ENCODE results near the gene TMEM200B. TPM values are rescaled to one million over a fixed set of nuclear protein-coding genes. Genes with fewer than 3 reads are reported as not detected.
A peak's percentile ranks its signal among the peaks of the same experiment; 100 is the strongest.
"Not testable (repeated sequence)": the region's sequence is repeated elsewhere in the genome, so short reads cannot be mapped to it uniquely, and the experiment has no call there.

Gene TMEM200B
- total and polyA plus RNA-seq, 8 donors, result 5.7 to 16.0 (median 13.9) TPM

DNA sequence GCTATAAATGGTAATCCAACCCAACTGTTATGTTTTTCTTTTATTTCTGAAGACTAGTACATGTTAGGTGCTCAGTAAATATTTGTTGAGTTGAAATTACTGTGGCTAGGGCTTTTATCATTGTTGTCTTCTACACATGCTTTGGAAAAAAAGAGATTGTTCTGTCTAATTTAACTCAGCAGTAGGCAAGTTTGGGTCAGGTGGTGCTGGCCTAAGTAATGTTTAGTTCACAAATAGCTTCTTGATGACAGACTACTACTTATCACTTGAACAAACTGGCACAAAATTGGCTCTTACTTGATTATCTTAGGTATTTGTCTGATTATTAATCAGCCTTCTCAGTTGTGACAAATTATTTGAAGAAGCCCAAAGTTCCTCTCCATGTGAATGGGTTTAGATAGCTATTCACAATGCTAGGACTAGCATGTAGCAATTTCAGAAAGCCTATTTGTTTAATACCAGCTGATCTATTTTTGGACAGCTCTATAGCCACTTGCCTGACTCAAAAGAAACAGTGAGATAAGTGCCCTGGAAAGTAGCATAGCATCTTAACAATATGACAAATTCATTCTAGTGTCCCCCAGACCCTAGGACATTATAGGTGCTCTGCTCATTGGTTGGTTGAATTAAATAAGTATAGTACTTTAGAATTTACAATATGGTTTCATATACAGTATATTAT, 32.6 kb downstream of the TMEM200B start:
- ATAC-seq (peak; percentile 68), DNase-seq (no peak)
- no peak overlapping the region for H3K4me3 ChIP-seq
- no peak overlapping the region for H3K27ac ChIP-seq
- H3K36me3 ChIP-seq, result peaks cover 0 to 20% of the 10 kb centered on the region in 2 donors
- no peaks in the 10 kb centered on the region for H3K27me3 ChIP-seq
- H3K9me3 ChIP-seq, result no peaks in the 10 kb centered on the region
- intact Hi-C loops (cut with DNase I), result no loop called here
- TF ChIP-seq, protein P1, sequence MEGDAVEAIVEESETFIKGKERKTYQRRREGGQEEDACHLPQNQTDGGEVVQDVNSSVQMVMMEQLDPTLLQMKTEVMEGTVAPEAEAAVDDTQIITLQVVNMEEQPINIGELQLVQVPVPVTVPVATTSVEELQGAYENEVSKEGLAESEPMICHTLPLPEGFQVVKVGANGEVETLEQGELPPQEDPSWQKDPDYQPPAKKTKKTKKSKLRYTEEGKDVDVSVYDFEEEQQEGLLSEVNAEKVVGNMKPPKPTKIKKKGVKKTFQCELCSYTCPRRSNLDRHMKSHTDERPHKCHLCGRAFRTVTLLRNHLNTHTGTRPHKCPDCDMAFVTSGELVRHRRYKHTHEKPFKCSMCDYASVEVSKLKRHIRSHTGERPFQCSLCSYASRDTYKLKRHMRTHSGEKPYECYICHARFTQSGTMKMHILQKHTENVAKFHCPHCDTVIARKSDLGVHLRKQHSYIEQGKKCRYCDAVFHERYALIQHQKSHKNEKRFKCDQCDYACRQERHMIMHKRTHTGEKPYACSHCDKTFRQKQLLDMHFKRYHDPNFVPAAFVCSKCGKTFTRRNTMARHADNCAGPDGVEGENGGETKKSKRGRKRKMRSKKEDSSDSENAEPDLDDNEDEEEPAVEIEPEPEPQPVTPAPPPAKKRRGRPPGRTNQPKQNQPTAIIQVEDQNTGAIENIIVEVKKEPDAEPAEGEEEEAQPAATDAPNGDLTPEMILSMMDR (IDR thresholded peaks at IDR 0.05), result no peak
- no peaks in the 10 kb centered on the region for H3K4me1 ChIP-seq

DNA sequence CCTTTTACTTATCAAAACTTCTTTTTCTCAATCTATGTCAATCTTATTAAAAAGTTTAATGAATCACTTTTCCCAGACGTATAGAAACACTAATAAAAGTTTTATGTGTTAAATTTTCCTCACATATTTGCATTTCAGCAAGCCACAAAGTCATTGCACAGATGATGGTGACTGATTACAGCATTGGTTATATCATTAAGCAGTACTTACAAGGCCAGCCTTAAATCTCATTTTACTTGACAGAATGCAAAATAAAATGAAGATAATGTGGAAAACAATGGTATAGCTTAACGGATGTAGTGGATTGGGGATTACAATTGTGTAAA, 39.5 kb downstream of the TMEM200B start:
- intact Hi-C loops (cut with DNase I), result no loop called here
- Histone ChIP-seq H3K27ac (no peak overlapping the region), H3K9me3 (no peaks in the 10 kb centered on the region), H3K4me3 (no peak overlapping the region), H3K36me3 (peaks cover 0 to 13% of the 10 kb centered on the region in 2 donors), H3K27me3 (no peaks in the 10 kb centered on the region), H3K4me1 (no peaks in the 10 kb centered on the region)
- ATAC-seq (no peak), DNase-seq (no peak)
- TF ChIP-seq, protein P1 (IDR thresholded peaks at IDR 0.05), result no peak

DNA sequence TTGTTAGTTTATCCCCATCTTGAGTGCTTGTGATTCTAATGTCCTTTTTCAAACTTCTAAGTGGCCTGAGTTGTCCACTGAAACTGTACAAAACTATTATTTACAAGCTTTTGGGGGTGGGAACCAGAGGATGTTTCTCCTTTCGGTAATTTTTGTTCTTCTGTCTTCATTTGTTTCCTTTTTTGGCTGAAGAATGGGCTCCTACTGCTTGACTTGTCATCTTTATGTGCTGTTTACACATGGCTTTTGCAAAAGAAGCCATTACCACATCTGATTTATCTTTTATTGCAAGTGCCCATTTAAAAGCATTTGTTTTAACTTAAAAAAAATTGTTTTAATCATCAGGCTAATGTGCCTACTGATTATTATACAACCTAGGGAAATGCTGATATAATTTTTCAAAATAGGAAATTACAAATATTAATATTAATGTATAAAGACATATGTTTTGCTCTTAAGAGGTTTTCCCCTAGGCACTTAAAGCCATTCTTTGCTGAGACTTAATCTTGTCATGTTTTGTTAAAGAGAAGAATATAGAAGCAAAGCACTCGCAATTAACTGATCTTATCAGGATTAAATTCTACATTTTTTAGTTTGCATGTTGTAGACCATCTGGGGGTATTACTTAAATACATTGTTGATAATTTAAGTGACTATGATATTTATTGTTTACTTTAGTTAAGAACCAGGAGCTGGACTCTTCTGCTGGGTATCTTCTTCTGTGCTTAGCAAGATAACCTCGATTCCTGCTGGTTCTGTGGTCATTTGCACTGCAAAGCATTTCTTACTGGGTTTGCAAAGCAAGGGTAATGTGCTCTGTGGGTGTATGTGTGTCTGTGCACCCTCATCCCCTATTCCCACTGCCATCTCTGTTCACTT, 40.1 kb downstream of the TMEM200B start:
- Histone ChIP-seq H3K4me3 (no peak overlapping the region), H3K27ac (no peak overlapping the region), H3K36me3 (peaks cover 0 to 13% of the 10 kb centered on the region in 2 donors), H3K4me1 (no peaks in the 10 kb centered on the region), H3K9me3 (no peaks in the 10 kb centered on the region), H3K27me3 (no peaks in the 10 kb centered on the region)
- TF ChIP-seq, protein P1 (IDR thresholded peaks at IDR 0.05), result no peak
- intact Hi-C loops (cut with DNase I), result no loop called here
- no peak for DNase-seq
- no peak for ATAC-seq

DNA sequence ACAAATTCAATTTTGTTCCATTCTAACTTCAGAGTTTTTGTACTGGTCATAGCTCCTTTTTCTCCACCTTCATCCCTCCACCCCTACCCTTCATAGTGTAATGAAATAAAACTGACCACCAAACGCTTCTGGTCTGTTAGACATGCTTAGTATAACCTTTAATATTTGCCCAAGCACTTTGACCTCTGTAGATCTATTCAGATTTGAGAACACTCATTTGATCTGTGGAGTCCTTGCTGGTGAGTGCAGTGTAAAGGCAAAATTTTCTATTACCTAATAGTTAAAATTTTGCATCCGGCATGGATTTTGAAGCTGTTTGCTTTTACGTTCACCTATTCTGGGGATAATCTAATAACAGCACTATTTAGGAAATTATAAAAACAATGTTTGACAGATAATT, 41.2 kb downstream of the TMEM200B start:
- no peak for DNase-seq
- Histone ChIP-seq H3K27me3 (no peaks in the 10 kb centered on the region), H3K9me3 (no peaks in the 10 kb centered on the region), H3K4me1 (no peaks in the 10 kb centered on the region), H3K36me3 (peaks cover 0 to 21% of the 10 kb centered on the region in 2 donors), H3K4me3 (no peak overlapping the region), H3K27ac (no peak overlapping the region)
- no peak for ATAC-seq
- intact Hi-C loops (cut with DNase I), result no loop called here
- TF ChIP-seq, protein P1 (IDR thresholded peaks at IDR 0.05), result no peak

DNA sequence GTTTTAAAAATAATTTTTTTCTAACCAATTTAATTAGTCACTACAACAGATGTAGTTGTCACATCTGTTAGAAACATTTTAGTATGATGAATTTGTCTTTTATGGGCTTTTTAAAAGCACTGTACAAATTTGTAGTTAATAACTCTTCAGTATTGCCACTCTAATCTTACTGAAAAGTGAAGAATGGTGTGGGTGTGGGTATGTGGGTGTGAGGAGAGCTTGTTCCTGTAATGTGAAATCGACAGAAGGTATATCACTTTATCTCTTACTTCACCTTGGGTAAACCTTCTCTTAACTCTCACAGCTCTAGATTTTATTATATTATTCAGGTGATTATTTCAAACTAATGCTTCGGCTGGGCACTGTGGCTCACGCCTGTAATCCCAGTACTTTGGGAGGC, 42.5 kb downstream of the TMEM200B start:
- Histone ChIP-seq H3K36me3 (peaks cover 0 to 27% of the 10 kb centered on the region in 2 donors), H3K4me1 (no peaks in the 10 kb centered on the region), H3K4me3 (no peak overlapping the region), H3K27ac (no peak overlapping the region), H3K9me3 (no peaks in the 10 kb centered on the region), H3K27me3 (no peaks in the 10 kb centered on the region)
- ATAC-seq, result no peak
- intact Hi-C loops (cut with DNase I), result no loop called here
- TF ChIP-seq, protein P1 (IDR thresholded peaks at IDR 0.05), result no peak
- no peak for DNase-seq

DNA sequence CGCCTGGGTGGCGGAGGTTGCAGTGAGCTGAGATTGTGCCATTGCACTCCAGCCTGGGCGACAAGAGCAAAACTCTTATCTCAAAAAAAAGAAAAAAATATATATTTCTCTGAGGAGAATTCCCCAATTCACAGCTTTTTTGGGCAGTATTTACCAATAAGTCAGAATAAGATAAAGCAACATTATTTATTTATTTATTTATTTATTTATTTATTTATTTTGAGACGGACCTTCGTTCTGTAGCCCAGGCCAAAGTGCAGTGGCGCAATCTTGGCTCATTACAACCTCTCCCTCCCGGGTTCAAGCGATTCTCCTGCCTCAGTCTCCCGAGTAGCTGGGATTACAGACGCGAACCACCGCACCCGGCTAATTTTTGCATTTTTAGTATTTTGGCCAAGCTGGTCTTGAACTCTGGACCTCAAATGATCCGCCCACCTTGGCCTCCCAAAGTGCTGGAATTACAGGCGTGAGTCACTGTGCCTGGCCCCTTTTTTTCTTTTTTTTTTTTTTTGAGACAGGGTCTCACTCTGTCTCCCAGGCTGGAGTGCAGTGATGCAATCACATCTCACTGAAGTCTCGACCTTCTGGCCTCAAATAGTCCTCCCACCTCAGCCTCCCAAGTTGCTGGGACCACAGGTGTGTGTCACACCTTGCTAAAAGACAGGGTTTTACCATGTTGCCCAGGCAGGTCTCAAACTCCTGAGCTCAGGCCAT, 43.6 kb downstream of the TMEM200B start:
- H3K9me3 ChIP-seq; H3K27ac ChIP-seq; DNase-seq; H3K4me3 ChIP-seq; intact Hi-C loops (cut with DNase I); H3K27me3 ChIP-seq; H3K4me1 ChIP-seq; ATAC-seq: not testable (repeated sequence)
- H3K36me3 ChIP-seq, result peaks cover 0 to 22% of the 10 kb centered on the region in 2 donors

All from left lung (tissue), 10 donors.